Measurements from ENCODE around the gene EMC8.

DNA sequence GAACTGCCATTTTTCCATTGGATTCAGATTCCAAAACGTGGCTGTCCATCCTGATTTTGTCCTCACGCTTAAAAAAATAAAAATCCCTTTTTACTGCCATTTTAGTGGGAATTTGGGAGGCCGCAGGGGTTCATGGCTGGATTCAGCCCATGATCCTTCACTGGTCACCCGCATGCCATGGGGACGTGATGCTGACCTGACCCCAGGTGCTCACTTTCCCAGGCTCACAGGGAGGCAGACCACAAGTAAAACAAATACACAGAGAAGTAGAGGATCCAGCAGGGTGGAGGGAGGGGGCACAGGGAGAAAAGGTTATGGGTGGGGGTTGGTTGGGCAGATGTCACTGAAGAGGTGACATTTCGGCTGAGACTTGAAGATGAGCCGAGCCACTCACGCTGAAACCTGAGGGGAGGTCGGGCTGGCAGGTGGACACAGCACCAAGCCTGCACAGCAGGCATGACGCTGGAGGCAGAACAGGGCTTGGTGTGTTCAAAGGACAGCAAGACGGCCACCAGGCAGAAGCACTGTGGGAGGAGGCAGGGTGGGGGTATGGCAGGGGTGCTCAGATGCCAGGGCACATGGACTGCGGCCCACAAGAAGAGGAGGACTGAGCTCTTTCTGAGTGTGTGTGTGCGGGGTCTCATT is 10.9 kb upstream of the EMC8 start:
- TF ChIP-seq, protein P1, sequence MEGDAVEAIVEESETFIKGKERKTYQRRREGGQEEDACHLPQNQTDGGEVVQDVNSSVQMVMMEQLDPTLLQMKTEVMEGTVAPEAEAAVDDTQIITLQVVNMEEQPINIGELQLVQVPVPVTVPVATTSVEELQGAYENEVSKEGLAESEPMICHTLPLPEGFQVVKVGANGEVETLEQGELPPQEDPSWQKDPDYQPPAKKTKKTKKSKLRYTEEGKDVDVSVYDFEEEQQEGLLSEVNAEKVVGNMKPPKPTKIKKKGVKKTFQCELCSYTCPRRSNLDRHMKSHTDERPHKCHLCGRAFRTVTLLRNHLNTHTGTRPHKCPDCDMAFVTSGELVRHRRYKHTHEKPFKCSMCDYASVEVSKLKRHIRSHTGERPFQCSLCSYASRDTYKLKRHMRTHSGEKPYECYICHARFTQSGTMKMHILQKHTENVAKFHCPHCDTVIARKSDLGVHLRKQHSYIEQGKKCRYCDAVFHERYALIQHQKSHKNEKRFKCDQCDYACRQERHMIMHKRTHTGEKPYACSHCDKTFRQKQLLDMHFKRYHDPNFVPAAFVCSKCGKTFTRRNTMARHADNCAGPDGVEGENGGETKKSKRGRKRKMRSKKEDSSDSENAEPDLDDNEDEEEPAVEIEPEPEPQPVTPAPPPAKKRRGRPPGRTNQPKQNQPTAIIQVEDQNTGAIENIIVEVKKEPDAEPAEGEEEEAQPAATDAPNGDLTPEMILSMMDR (IDR thresholded peaks at IDR 0.05 in 2 of 3, conservative IDR thresholded peaks at IDR 0.05 in 1 of 3; ENCODE audit: borderline replicate concordance in 1 of 3, insufficient read depth in 1 of 3, low read depth in 2 of 3, low read length in 2 of 3), result no peak
- TF ChIP-seq POLR2A (IDR thresholded peaks at IDR 0.05; ENCODE audit: borderline replicate concordance, extremely low read depth, insufficient read depth, insufficient read length) (no peak), EZH2 (IDR thresholded peaks at IDR 0.05) (no peak), RAD21 (IDR thresholded peaks at IDR 0.05; ENCODE audit: low read depth) (no peak), YY1 (IDR thresholded peaks at IDR 0.05; ENCODE audit: extremely low read depth, insufficient replicate concordance, low read depth, low read length) (no peak)
